A549 (cell line): ENCODE measurements around the gene ACAA1. TPM values are rescaled to one million over a fixed set of nuclear protein-coding genes. Genes with fewer than 3 reads are reported as not detected.

Source experiments
- ATAC-seq, 2 experiments: fragments of 200-7000 bp in 1 of 2; fragments of >200 bp in 1 of 2; cut with Nextera tagmentation in 1 of 2; cut with Tn5 transposase in 1 of 2; 3 replicates each; pipeline versions ENCODE4 v1.8.0 to v1.9.1; 2018 to 2020; ENCODE audit warnings: mild to moderate bottlenecking in 1 of 2, moderate library complexity in 1 of 2
- CTCF ChIA-PET: fragments of 300-600 bp; sonication (Branson Sonifier 250); formaldehyde crosslinking; extraction: SDS; loops from one replicate; lab custom pipeline; 2021; ENCODE audit warnings: antibody characterized with exemption, inconsistent platforms; lab: Yijun Ruan, JAX
- POLR2A ChIA-PET: fragments of 350-600 bp; formaldehyde crosslinking; extraction: SDS; loops from one replicate; lab custom pipeline; 2021; ENCODE audit warnings: antibody characterized with exemption, inconsistent platforms; lab: Yijun Ruan, JAX
- DNase-seq, 2 experiments: peaks; one replicate each; pipeline versions ENCODE4 v3.0.0 to v3.0.0-alpha.2; 2011 to 2016; ENCODE audit warnings: low read depth in 1 of 2, low spot score in 1 of 2
- FAIRE-seq: peaks from 2 replicates; lab custom pipeline; 2011; peaks lifted over from hg19 to GRCh38; lab: Jason Lieb, UNC
- H3K27ac ChIP-seq, 2 experiments: fragments of >200 bp; sonication (Bioruptor Twin); formaldehyde crosslinking; 3 replicates each; pipeline ENCODE4 v1.5.1; 2016 to 2017
- H3K4me1 ChIP-seq: fragments of >200 bp; sonication (Bioruptor Twin); formaldehyde crosslinking; 3 replicates; pipeline ENCODE4 v1.6.1; 2016
- H3K4me2 ChIP-seq: fragments of >200 bp; sonication (Bioruptor Twin); formaldehyde crosslinking; 3 replicates; pipeline ENCODE4 v1.6.1; 2016
- H3K4me3 ChIP-seq: fragments of >200 bp; sonication (Bioruptor Twin); formaldehyde crosslinking; 3 replicates; pipeline ENCODE4 v1.5.1; 2016
- H3K9me3 ChIP-seq: fragments of >200 bp; sonication (Bioruptor Twin); formaldehyde crosslinking; 3 replicates; pipeline ENCODE4 v1.6.1; 2016
- CBX2 ChIP-seq: fragments of 200-600 bp; sonication (generic); IDR thresholded peaks from 2 replicates; pipeline ENCODE4 v1.6.1; 2016; ENCODE audit warnings: low read depth, mild to moderate bottlenecking, borderline replicate concordance
- CBX8 ChIP-seq: fragments of 200-600 bp; sonication (generic); IDR thresholded peaks from 2 replicates; pipeline ENCODE4 v1.6.1; 2016
- CEBPB ChIP-seq, 2 experiments: fragments of >200 bp in 1 of 2; sonication (Bioruptor Twin) in 1 of 2; formaldehyde crosslinking in 1 of 2; IDR thresholded peaks; 2 replicates each; pipeline ENCODE4 v1.6.1; 2012 to 2016
- CHD4 ChIP-seq: fragments of 200-600 bp; sonication (generic); IDR thresholded peaks from 2 replicates; pipeline ENCODE4 v1.6.1; 2016; ENCODE audit warnings: antibody characterized with exemption, mild to moderate bottlenecking, borderline replicate concordance
- EHF ChIP-seq: fragments of 250-450 bp; sonication (Bioruptor Pico); IDR thresholded peaks from 2 replicates; pipeline ENCODE4 v1.5.0; 2020; ENCODE audit warnings: mild to moderate bottlenecking
- FOSL2 ChIP-seq, 2 experiments: fragments of 450-650 bp in 1 of 2; fragments of >200 bp in 1 of 2; sonication (Bioruptor Twin) in 1 of 2; formaldehyde crosslinking; IDR thresholded peaks; 2 replicates each; pipeline versions ENCODE4 v1.5.0 to v1.6.1; 2016 to 2020; ENCODE audit warnings: mild to moderate bottlenecking in 1 of 2, moderate library complexity in 1 of 2
- GATA3 ChIP-seq: IDR thresholded peaks from 2 replicates; pipeline ENCODE4 v1.6.1; 2012; ENCODE audit warnings: borderline replicate concordance
- HEYL ChIP-seq: fragments of 250-450 bp; sonication (Bioruptor Pico); IDR thresholded peaks from 2 replicates; pipeline ENCODE4 v1.8.0; 2021; ENCODE audit warnings: mild to moderate bottlenecking, moderate library complexity
- HOXB5 ChIP-seq: fragments of 250-450 bp; sonication (Bioruptor Pico); IDR thresholded peaks from 2 replicates; pipeline ENCODE4 v1.5.0; 2020; ENCODE audit warnings: mild to moderate bottlenecking, moderate library complexity
- JUN ChIP-seq, 2 experiments: fragments of >200 bp; sonication (Bioruptor Twin); formaldehyde crosslinking; IDR thresholded peaks; 2 replicates in 1 of 2; 3 replicates in 1 of 2; pipeline ENCODE4 v1.6.1; 2016 to 2017
- KDM5A ChIP-seq: fragments of 200-600 bp; sonication (generic); IDR thresholded peaks from 2 replicates; pipeline ENCODE4 v1.6.1; 2016; ENCODE audit warnings: antibody characterized with exemption, mild to moderate bottlenecking
- PHF8 ChIP-seq: fragments of 200-600 bp; sonication (generic); IDR thresholded peaks from 2 replicates; pipeline ENCODE4 v1.6.1; 2016; ENCODE audit warnings: low read depth, mild to moderate bottlenecking, antibody characterized with exemption, moderate library complexity, borderline replicate concordance
- POLR2AphosphoS2 ChIP-seq: conservative IDR thresholded peaks from 2 replicates; pipeline ENCODE4 v1.6.1; 2012; ENCODE audit warnings: low read length, improper control_type of control experiment, inconsistent platforms
- RAD21 ChIP-seq, 2 experiments: fragments of >200 bp in 1 of 2; sonication (Bioruptor Twin) in 1 of 2; formaldehyde crosslinking in 1 of 2; IDR thresholded peaks in 1 of 2; conservative IDR thresholded peaks in 1 of 2; 2 replicates in 1 of 2; 3 replicates in 1 of 2; pipeline ENCODE4 v1.6.1; 2012 to 2018; ENCODE audit warnings: inconsistent platforms in 1 of 2
- RCOR1 ChIP-seq: fragments of 150-350 bp; IDR thresholded peaks from 2 replicates; pipeline ENCODE4 v1.6.1; 2014; ENCODE audit warnings: antibody characterized with exemption, low read length, low read depth
- RFX5 ChIP-seq: fragments of 450-650 bp; IDR thresholded peaks from 2 replicates; pipeline ENCODE4 v1.7.1; 2014; ENCODE audit warnings: antibody characterized with exemption, mild to moderate bottlenecking, moderate library complexity
- SREBF2 ChIP-seq: fragments of 450-650 bp; IDR thresholded peaks from 2 replicates; pipeline ENCODE4 v1.6.1; 2014; ENCODE audit warnings: mild to moderate bottlenecking, moderate library complexity
- ZC3H11A ChIP-seq: fragments of 450-650 bp; IDR thresholded peaks from 2 replicates; pipeline ENCODE4 v1.6.1; 2014; ENCODE audit warnings: antibody characterized with exemption, mild to moderate bottlenecking
- ZFP36 ChIP-seq: fragments of 450-650 bp; IDR thresholded peaks from 2 replicates; pipeline ENCODE4 v1.6.1; 2014; ENCODE audit warnings: borderline replicate concordance; ENCODE audit not compliant: partially characterized antibody
- WGBS: methylation state at CpG from one replicate; pipeline ENCODE4 v1.1.6; 2017; ENCODE audit errors: missing lambda C conversion rate; 5-methylcytosine and 5-hydroxymethylcytosine counted together
- polyA plus RNA-seq, 4 experiments: library from polyadenylated mRNA; depleted of rRNA in 3 of 4; stranded (reverse); fragments of >200 nt; fragmentation: RNase III in 1 of 4; extraction: RNeasy Plus Mini Kit Qiagen cat#74134 plus additional on column Dnase treatment in 1 of 4; gene quantifications; 2 replicates in 3 of 4; 3 replicates in 1 of 4; pipeline ENCODE4 v1.2.3, GENCODE V29; 2011 to 2017
- TF ChIP-seq, protein P1 (sequence below): IDR thresholded peaks from 2 replicates; pipeline ENCODE4 v1.6.1; 2012
- TF ChIP-seq, protein P2 (sequence below): IDR thresholded peaks from 2 replicates; pipeline ENCODE4 v1.6.1; 2012
- TF ChIP-seq, protein P3 (sequence below): fragments of >200 bp; sonication (Bioruptor Twin); formaldehyde crosslinking; IDR thresholded peaks from 3 replicates; pipeline ENCODE4 v1.6.1; 2016
- TF ChIP-seq, protein P4 (sequence below): fragments of 250-450 bp; sonication (Bioruptor Pico); IDR thresholded peaks from 2 replicates; pipeline ENCODE4 v1.5.0; 2020; ENCODE audit warnings: low read depth, mild to moderate bottlenecking, moderate library complexity

Gene ACAA1
- polyA plus RNA-seq, 2 of the 4 experiments (the other 2 are of a cell fraction): 36.8 to 53.2 TPM

DNA sequence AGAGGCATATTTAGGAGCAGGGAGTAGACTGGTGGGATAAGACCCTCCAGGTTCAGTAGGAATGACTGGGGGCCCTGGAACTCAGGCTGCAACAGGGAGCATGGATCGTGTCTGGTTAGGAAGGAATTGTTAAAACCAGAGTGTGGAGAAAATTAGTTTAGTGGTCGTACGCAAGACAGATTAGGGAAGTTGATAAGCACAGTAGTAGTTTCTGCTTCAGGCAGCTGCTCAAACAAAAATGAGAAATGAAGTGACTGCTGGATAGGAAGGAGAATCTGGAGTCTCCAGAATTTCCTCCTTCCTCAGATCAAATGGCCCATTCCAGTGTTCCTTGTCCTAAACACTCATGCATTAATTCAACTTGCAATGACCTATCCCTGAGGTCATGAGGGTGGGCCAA is 12.8 kb upstream of the ACAA1 start:
- Histone ChIP-seq H3K4me2 (no peak overlapping the region), H3K9me3 (peaks cover 17% of the 10 kb centered on the region), H3K4me3 (no peak overlapping the region), H3K27ac (no peak overlapping the region), H3K4me1 (no peaks in the 10 kb centered on the region)
- FAIRE-seq (no peak), DNase-seq (no peak), ATAC-seq (no peak)
- WGBS: 83% methylated on average over 3 of the region's 3 CpGs
- ChIA-PET CTCF (no interaction called here), POLR2A (interaction anchor here (1.1 kb wide), 1 partner anchor 12 kb away, joined by 4 read pairs; the partner anchor contains the start of gene ACAA1)
- TF ChIP-seq RCOR1 (no peak), ZC3H11A (no peak), ZFP36 (no peak), CHD4 (no peak), KDM5A (no peak), PHF8 (no peak), CBX8 (no peak), HEYL (CRISPR knock-in tag) (no peak), CEBPB (IDR thresholded peaks at IDR 0.05) (no peak), HOXB5 (CRISPR knock-in tag) (no peak)

DNA sequence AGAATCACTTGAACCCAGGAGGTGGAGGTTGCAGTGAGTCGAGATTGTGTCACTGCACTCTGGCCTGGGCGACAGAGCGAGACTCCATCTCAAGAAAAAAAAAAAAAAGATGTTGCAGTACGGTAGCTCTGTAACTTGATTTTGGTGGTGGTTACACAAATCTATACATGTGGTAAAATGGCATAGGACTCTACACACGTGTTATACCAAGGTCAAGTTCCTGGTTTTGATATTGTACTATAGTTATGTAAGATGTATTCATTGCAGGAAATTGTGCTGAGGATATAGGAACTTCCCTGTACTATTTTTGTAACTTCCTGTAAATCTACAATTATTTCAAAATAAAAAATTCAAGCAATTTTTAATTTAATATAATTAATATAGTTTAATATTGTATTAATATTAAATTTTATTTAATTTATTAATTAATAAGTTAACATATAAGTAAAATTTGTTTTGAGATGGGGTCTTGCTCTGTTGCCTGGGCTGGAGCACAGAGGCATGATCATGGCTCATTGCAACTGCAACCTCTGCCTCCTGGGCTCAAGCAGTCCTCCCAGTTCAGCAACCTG is 11.5 kb upstream of the ACAA1 start:
- ATAC-seq: no peak
- WGBS: 57% methylated on average over 5 of the region's 5 CpGs
- no peak for TF ChIP-seq RAD21 (conservative IDR thresholded peaks at IDR 0.05 in 1 of 2, IDR thresholded peaks at IDR 0.05 in 1 of 2)
- TF ChIP-seq, protein P1, sequence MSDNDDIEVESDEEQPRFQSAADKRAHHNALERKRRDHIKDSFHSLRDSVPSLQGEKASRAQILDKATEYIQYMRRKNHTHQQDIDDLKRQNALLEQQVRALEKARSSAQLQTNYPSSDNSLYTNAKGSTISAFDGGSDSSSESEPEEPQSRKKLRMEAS: no peak
- no peak for TF ChIP-seq CBX8
- TF ChIP-seq FOSL2 (IDR thresholded peaks at IDR 0.05): no peak
- no peak for TF ChIP-seq FOSL2 (CRISPR knock-in tag; IDR thresholded peaks at IDR 0.05)
- no peak for TF ChIP-seq RFX5
- TF ChIP-seq, protein P2, sequence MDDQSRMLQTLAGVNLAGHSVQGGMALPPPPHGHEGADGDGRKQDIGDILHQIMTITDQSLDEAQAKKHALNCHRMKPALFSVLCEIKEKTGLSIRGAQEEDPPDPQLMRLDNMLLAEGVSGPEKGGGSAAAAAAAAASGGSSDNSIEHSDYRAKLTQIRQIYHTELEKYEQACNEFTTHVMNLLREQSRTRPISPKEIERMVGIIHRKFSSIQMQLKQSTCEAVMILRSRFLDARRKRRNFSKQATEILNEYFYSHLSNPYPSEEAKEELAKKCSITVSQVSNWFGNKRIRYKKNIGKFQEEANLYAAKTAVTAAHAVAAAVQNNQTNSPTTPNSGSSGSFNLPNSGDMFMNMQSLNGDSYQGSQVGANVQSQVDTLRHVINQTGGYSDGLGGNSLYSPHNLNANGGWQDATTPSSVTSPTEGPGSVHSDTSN: no peak
- TF ChIP-seq, protein P3, sequence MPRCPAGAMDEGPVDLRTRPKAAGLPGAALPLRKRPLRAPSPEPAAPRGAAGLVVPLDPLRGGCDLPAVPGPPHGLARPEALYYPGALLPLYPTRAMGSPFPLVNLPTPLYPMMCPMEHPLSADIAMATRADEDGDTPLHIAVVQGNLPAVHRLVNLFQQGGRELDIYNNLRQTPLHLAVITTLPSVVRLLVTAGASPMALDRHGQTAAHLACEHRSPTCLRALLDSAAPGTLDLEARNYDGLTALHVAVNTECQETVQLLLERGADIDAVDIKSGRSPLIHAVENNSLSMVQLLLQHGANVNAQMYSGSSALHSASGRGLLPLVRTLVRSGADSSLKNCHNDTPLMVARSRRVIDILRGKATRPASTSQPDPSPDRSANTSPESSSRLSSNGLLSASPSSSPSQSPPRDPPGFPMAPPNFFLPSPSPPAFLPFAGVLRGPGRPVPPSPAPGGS: no peak
- no peak for TF ChIP-seq CHD4
- no peak for TF ChIP-seq GATA3
- no peak for TF ChIP-seq CBX2
- TF ChIP-seq, protein P4, sequence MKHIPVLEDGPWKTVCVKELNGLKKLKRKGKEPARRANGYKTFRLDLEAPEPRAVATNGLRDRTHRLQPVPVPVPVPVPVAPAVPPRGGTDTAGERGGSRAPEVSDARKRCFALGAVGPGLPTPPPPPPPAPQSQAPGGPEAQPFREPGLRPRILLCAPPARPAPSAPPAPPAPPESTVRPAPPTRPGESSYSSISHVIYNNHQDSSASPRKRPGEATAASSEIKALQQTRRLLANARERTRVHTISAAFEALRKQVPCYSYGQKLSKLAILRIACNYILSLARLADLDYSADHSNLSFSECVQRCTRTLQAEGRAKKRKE: no peak
- no peak for TF ChIP-seq POLR2AphosphoS2
- no peak for TF ChIP-seq JUN (IDR thresholded peaks at IDR 0.05)
- TF ChIP-seq EHF (CRISPR knock-in tag): no peak
- TF ChIP-seq SREBF2: no peak
- no peak for FAIRE-seq
- no peak for DNase-seq
- Histone ChIP-seq H3K27ac (no peak overlapping the region), H3K4me3 (no peak overlapping the region), H3K4me2 (no peak overlapping the region), H3K9me3 (peaks cover 17% of the 10 kb centered on the region), H3K4me1 (no peaks in the 10 kb centered on the region)
- CTCF ChIA-PET: interaction anchor here (1.2 to 1.3 kb wide), 2 partner anchors 15 to 99 kb away, joined by 3 to 4 read pairs; no protein-coding TSS in a partner anchor
- POLR2A ChIA-PET: interaction anchor here (0.8 to 1.1 kb wide), 2 partner anchors 11 to 12 kb away, joined by 4 read pairs; partner anchors contain the start of gene ACAA1
